GM10266 (cell line): ENCODE data around the gene FBXO48.

Experiments used
- DNase-seq: peaks from one replicate; pipeline ENCODE4 v3.0.0; 2012; ENCODE audit errors: extremely low spot score
- CTCF ChIP-seq: IDR thresholded peaks from 2 replicates; pipeline ENCODE4 v1.5.1; 2012; ENCODE audit warnings: mild to moderate bottlenecking, low read depth; ENCODE audit not compliant: control insufficient read depth, insufficient read depth; ENCODE audit errors: missing control alignments

Gene FBXO48

GRCh38 chr2:68471385-68471784, 4.3 kb upstream of the FBXO48 start:
- TF ChIP-seq CTCF, result no peak
- no peak for DNase-seq

- DNase-seq, result no peak
- no peak for TF ChIP-seq CTCF
Measured at GRCh38 chr2:68469935-68470334, 2.8 kb upstream of the FBXO48 start.

GRCh38 chr2:68468801-68469200, 1.7 kb upstream of the FBXO48 start:
- TF ChIP-seq CTCF, result no peak

DNA sequence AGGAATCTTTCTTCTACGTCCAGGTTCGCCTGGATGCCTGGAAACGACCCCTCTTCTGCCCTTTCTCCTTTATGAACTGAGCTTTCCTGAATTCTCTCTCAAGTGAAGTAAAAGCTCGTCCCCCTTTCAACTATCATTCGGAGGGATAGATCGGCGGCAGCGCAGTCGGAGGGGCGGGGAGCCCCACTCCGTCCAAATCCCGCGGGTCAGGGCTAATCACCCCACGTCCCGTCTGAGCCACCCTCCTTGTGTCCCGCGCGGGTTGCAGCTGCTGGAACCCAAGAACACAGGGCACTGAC, 367 bp downstream of the FBXO48 start:
- no peak for TF ChIP-seq CTCF
- no peak for DNase-seq

More at GRCh38 chr2:68468801-68469200, 1.7 kb upstream of the FBXO48 start:
- DNase-seq, result no peak

DNA sequence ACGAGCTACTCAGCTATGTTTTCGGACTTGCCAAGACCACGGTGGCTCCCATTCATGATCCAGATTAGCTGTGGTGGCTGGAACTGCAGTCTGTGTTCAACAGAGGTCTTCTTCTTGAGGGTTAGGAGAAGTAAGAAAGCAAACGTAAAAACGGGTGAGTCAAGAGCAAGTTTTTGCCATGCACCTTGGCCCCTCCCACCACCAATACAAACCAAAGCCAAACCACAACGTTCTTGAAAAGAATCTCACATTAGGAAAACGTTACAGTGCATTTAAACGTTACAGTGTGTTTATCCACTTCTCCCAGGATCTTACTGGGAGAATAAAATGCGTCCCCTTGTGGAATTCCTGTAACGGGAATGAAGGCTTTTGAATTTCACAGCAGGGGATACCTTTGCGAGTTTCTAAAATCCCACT, 725 bp downstream of the FBXO48 start:
- peak; percentile 15 for DNase-seq
- TF ChIP-seq CTCF, result no peak

DNA sequence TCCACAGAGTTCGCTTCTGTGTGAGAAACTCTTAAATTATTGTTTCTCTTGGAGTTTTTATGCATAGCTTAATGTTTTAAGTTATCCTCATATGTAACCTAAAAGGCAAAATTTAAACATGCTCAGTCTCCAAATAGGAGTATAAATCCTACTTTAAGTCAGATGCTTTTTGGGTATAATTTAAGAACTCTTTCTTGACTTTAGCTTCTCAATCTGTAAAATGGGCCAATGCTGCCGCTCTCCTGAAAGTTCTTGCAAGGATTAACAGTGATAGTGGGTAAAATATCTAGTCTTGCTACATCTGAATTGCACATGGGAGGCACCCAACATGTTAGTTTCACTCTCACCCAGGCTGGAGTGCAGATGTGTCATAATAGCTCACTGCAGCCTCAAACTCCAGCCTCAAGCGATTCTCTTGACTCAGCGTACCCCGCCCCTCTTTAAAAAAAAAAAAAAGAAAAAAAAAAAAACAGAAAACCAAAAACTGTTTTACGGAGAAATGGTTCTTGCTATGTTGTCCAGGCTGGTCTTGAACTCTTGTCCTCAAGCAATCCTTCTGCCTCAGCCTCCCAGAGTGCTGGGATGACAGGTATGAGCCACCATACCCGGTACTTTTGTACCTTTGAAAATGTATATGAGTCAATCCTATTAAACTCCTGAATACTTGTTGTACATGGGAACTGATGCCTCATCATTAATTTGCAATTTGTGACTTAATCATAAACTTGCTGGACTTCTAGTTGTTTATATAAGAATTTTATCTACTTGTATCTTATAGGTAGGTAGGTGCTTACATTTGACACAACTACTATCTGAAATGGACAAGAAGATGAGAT, 1.8 kb downstream of the FBXO48 start:
- DNase-seq, result no peak
- no peak for TF ChIP-seq CTCF

- TF ChIP-seq CTCF, result no peak
Measured at GRCh38 chr2:68464651-68465050, 2.4 kb downstream of the FBXO48 start.

More at GRCh38 chr2:68464651-68465050, 2.4 kb downstream of the FBXO48 start:
- DNase-seq, result no peak
